Measurements from ENCODE around the gene FBXO2. TPM values are rescaled to one million over a fixed set of nuclear protein-coding genes. Genes with fewer than 3 reads are reported as not detected.

Gene FBXO2
- total RNA-seq, 1 experiment from 2014 or later: 81.1 TPM

DNA sequence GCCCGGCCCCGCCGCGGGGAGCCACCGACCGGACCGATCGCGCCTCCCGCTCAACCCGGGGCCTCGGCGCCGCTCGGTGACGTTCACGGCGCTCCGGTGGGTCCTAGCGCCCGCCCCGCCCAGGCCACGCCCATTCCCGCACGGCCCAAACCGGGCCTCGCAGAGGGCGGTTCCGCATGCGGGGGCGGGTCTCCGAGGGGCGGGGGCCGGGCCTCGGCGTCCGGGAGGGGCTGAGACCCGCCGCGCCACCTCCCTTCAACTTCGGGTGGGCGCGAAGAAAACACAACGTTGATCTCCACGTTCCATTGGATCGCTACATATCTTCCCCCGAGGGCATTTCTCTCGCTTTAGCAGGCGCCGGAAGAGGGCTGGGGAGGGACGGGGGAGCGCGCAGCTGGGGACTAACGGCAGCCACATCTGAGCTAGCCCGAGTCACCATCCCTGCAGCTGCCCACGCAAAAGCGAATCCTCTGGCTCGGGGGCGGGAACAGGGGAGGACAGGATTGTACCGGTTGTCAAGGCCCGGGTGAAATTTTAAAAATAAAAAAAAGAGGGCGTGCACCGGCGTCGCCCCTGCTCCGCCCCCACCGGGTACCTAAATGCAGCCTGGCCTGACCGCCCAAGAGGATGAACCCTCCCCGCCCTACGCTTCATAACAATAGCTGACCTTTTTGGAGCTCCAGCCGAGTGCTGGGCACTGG lies 27.0 kb upstream of the FBXO2 start, which contains the start of gene MAD2L2:
TSS of gene MAD2L2 (minus strand) at position 78 of the 701 bp plus-strand sequence. CDS start 547 bp downstream, outside the sequence.
- Histone ChIP-seq H4K20me1 (ENCODE audit: insufficient read depth) (no peaks in the 10 kb centered on the region), H3K79me2 (ENCODE audit: insufficient read depth, low read length) (peaks cover 14% of the 10 kb centered on the region; the same call in 1 of the 2 replicates), H3K27me3 (ENCODE audit: insufficient read depth, low read length) (no peaks in the 10 kb centered on the region), H3K4me3 (replicated peaks in 1 of 2; ENCODE audit: low read depth in 1 of 2, low read length in 2 of 2) (peak within 1 kb of the TSS; percentile 89 to 96), H3K27ac (ENCODE audit: low read depth, low read length) (peak within 1 kb of the TSS; percentile 70), H3K9me2 (ENCODE audit: insufficient read depth) (no peaks in the 10 kb centered on the region), H3K4me1 (ENCODE audit: control insufficient read depth in 1 of 2, insufficient read depth in 2 of 2, low read length in 2 of 2) (peaks cover 15 to 24% of the 10 kb centered on the region in 2 experiments; a peak in 3 of 4 replicates), H3K9ac (ENCODE audit: low read length) (peak within 1 kb of the TSS; percentile 90), H3K4me2 (ENCODE audit: low read length) (peak within 1 kb of the TSS; percentile 98), H2AFZ (ENCODE audit: low read depth, low read length, poor library complexity, severe bottlenecking) (peak within 1 kb of the TSS; percentile 84), H3K36me3 (ENCODE audit: control insufficient read depth in 1 of 2, insufficient read depth in 2 of 2, low read length in 2 of 2) (peaks cover 5% of the 10 kb centered on the region in 2 experiments; a peak in 3 of 4 replicates), H3K9me3 (ENCODE audit: control insufficient read depth in 1 of 2, insufficient read depth in 1 of 2, low read depth in 1 of 2, low read length in 2 of 2) (no peaks in the 10 kb centered on the region)
- CTCF ChIA-PET: interaction anchor here (1.0 to 2.1 kb wide), 4 partner anchors 9 to 644 kb away, joined by 3 to 9 read pairs (median 4); partner anchors contain the start of gene FBXO6
- ATAC-seq: peak; percentile 85
- intact Hi-C loops (cut with micrococcal nuclease): no loop called here
- no TSS peak for BruUV-seq (replicated peaks)
- DNase-seq (ENCODE audit: low read depth, low spot score): peak; percentile 58
- POLR2A ChIA-PET: interaction anchor here (0.6 to 2.0 kb wide), 5 partner anchors 10 to 652 kb away, joined by 3 to 14 read pairs (median 4); partner anchors contain the start of gene DRAXIN
- RAD21 ChIA-PET (ENCODE audit: low non-redundant PET in 1 of 2, low total read pairs in 2 of 2, uncharacterized antibody in 2 of 2, unreplicated experiment in 2 of 2): no interaction called here
- TF ChIP-seq RAD21 (IDR thresholded peaks at IDR 0.05; ENCODE audit: low read depth) (no peak), YY1 (IDR thresholded peaks at IDR 0.05; ENCODE audit: extremely low read depth, insufficient replicate concordance, low read depth, low read length) (peak; percentile 49), CBX3 (IDR thresholded peaks at IDR 0.05; ENCODE audit: low read depth) (no peak), EGR1 (IDR thresholded peaks at IDR 0.05; ENCODE audit: low read depth) (peak; percentile 92), EZH2phosphoT487 (IDR thresholded peaks at IDR 0.05; ENCODE audit: borderline replicate concordance) (no peak), POLR2A (IDR thresholded peaks at IDR 0.05; ENCODE audit: borderline replicate concordance, extremely low read depth, insufficient read depth, insufficient read length) (peak; percentile 67), ZNF274 (IDR thresholded peaks at IDR 0.05; ENCODE audit: low read depth, low read length) (no peak), CEBPB (IDR thresholded peaks at IDR 0.05; ENCODE audit: low read depth) (no peak), SP1 (IDR thresholded peaks at IDR 0.05; ENCODE audit: low read depth) (peak; percentile 90), SRF (IDR thresholded peaks at IDR 0.05; ENCODE audit: low read depth) (no peak; the same call in 1 of the 2 replicates), POLR2AphosphoS5 (IDR thresholded peaks at IDR 0.05; ENCODE audit: low read depth, low read length) (peak; percentile 85), SIN3A (IDR thresholded peaks at IDR 0.05; ENCODE audit: low read depth) (no peak; the same call in 1 of the 2 replicates), EZH2 (IDR thresholded peaks at IDR 0.05) (no peak), MAX (IDR thresholded peaks at IDR 0.05) (peak; percentile 54), JUND (IDR thresholded peaks at IDR 0.05) (no peak), ZBTB33 (IDR thresholded peaks at IDR 0.05; ENCODE audit: extremely low read depth, insufficient replicate concordance, low read length) (no peak), TCF7L2 (IDR thresholded peaks at IDR 0.05; ENCODE audit: borderline replicate concordance, extremely low read depth, insufficient read depth, insufficient read length) (no peak), ELF1 (IDR thresholded peaks at IDR 0.05; ENCODE audit: borderline replicate concordance, low read depth) (no peak), ZFX (IDR thresholded peaks at IDR 0.05) (0 out of 2 replicates have a peak, but pooled peaks have one; percentile 35)
- TF ChIP-seq, protein P1, sequence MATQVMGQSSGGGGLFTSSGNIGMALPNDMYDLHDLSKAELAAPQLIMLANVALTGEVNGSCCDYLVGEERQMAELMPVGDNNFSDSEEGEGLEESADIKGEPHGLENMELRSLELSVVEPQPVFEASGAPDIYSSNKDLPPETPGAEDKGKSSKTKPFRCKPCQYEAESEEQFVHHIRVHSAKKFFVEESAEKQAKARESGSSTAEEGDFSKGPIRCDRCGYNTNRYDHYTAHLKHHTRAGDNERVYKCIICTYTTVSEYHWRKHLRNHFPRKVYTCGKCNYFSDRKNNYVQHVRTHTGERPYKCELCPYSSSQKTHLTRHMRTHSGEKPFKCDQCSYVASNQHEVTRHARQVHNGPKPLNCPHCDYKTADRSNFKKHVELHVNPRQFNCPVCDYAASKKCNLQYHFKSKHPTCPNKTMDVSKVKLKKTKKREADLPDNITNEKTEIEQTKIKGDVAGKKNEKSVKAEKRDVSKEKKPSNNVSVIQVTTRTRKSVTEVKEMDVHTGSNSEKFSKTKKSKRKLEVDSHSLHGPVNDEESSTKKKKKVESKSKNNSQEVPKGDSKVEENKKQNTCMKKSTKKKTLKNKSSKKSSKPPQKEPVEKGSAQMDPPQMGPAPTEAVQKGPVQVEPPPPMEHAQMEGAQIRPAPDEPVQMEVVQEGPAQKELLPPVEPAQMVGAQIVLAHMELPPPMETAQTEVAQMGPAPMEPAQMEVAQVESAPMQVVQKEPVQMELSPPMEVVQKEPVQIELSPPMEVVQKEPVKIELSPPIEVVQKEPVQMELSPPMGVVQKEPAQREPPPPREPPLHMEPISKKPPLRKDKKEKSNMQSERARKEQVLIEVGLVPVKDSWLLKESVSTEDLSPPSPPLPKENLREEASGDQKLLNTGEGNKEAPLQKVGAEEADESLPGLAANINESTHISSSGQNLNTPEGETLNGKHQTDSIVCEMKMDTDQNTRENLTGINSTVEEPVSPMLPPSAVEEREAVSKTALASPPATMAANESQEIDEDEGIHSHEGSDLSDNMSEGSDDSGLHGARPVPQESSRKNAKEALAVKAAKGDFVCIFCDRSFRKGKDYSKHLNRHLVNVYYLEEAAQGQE (IDR thresholded peaks at IDR 0.05; ENCODE audit: low read depth): no peak
- TF ChIP-seq, protein P2, sequence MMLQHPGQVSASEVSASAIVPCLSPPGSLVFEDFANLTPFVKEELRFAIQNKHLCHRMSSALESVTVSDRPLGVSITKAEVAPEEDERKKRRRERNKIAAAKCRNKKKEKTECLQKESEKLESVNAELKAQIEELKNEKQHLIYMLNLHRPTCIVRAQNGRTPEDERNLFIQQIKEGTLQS (IDR thresholded peaks at IDR 0.05): no peak
